Thyroid gland (tissue), 4 donors: ENCODE measurements around the gene THAP9.

Source experiments
- POLR2A ChIP-seq, 2 donors: fragments of 450-650 bp; IDR thresholded peaks; one replicate each; pipeline ENCODE4 v1.6.1; 2017; ENCODE audit warnings: antibody characterized with exemption in 2 of 2, mild to moderate bottlenecking in 2 of 2, moderate library complexity in 1 of 2
- TF ChIP-seq, protein P1 (sequence below), 6 experiments: fragments of 200-600 bp in 3 of 6; fragments of 450-650 bp in 3 of 6; sonication (generic) in 3 of 6; IDR thresholded peaks; one replicate each; pipeline ENCODE4 v1.5.1; 2016 to 2019; ENCODE audit warnings: antibody characterized with exemption in 6 of 6, mild to moderate bottlenecking in 2 of 6, inconsistent platforms in 1 of 6, moderate library complexity in 1 of 6

DNA sequence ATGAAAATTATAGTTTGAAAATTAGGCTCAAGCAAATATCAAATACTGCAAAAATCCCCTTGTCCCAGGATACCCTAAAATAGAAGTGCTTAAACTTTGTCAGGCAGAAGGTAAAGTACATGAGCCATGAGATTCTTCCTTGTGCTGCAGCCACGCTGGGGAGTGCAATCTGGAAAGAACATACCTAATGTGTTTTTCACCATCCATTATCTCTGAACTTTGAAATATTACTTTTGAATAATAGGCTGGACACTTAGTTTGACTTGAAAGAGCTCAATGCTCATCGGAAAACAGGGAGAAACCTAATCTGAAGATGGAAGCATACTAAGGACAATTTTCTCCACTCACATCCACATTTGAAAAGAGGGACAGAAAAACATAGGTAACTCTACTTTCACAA is 18.9 kb downstream of the THAP9 start:
- TF ChIP-seq, protein P1, sequence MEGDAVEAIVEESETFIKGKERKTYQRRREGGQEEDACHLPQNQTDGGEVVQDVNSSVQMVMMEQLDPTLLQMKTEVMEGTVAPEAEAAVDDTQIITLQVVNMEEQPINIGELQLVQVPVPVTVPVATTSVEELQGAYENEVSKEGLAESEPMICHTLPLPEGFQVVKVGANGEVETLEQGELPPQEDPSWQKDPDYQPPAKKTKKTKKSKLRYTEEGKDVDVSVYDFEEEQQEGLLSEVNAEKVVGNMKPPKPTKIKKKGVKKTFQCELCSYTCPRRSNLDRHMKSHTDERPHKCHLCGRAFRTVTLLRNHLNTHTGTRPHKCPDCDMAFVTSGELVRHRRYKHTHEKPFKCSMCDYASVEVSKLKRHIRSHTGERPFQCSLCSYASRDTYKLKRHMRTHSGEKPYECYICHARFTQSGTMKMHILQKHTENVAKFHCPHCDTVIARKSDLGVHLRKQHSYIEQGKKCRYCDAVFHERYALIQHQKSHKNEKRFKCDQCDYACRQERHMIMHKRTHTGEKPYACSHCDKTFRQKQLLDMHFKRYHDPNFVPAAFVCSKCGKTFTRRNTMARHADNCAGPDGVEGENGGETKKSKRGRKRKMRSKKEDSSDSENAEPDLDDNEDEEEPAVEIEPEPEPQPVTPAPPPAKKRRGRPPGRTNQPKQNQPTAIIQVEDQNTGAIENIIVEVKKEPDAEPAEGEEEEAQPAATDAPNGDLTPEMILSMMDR (IDR thresholded peaks at IDR 0.05): no peak
- no peak for TF ChIP-seq POLR2A (IDR thresholded peaks at IDR 0.05)
